Globus pallidus (tissue), 1 donor: ENCODE results near the gene ITIH1.

Source experiments
- DNase-seq: peaks from one replicate; pipeline ENCODE4 v3.0.0-alpha.2; 2015; ENCODE audit warnings: low spot score

Gene ITIH1

DNA sequence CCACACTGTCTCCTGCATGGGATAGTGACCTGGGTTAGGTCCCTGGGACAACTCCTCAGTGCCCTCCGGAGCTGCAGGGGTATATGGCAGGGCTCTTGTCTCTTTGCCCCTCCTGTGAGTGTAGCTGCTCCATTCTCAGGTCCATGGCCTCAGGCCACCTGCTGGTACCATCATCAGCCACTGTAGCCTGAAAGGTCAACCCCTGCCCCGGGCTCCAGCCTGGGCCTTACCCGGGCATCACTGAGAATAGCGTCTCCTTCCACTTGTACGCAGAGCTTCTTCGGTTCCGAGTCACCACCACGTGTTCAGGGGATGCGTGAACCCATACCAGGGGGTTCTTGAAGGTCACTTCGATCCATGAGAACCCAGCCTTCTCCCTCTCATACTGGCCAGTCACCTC lies 39.3 kb downstream of the ITIH1 start:
- DNase-seq: no peak

- no peak for DNase-seq
These were observed 39.8 kb downstream of the ITIH1 start for GRCh38 chr3:52817221-52817620.

GRCh38 chr3:52817860-52818259 lies 40.5 kb downstream of the ITIH1 start:
- no peak for DNase-seq

GRCh38 chr3:52819936-52820335 lies 42.5 kb downstream of the ITIH1 start:
- no peak for DNase-seq

GRCh38 chr3:52820736-52821135 lies 43.3 kb downstream of the ITIH1 start:
- no peak for DNase-seq

DNA sequence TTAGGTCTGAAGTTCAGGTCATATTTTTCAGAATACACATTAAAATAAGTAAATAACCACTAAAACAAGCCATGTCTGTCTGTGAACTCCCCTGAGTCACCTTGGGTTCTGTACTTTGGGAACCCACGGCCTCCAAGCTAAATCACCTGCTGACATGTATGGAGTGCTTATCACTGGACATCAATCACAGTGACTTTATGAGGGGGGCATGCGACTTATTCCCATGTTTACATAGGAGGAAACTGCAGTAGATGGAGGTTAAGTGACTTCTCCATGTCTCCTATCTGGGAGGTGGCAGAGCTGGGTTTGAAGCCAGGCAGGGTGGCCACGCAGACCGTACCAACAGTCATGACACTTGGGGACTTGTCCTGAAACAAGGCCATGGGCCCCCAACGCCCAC lies 45.0 kb downstream of the ITIH1 start:
- DNase-seq: no peak

DNA sequence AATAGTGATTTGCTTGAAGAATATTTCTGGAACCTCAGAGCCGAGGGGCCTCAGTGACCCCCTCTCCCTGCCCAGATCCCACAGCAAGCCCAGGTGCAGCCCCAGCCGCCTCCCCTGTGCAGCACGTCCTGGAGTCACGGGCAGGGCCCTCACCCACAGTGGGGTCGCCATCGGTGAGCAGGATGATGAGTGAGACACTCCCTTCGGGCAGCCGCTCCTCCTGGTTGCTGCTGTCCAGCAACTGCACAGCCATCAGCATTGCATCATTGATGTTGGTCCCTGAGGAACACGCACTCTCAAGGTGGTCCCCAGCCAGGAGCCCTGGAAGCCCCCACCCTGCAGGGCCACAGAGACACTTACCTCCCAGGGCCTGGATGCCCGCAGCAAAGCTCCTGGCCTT lies 46.6 kb downstream of the ITIH1 start:
- no peak for DNase-seq

DNA sequence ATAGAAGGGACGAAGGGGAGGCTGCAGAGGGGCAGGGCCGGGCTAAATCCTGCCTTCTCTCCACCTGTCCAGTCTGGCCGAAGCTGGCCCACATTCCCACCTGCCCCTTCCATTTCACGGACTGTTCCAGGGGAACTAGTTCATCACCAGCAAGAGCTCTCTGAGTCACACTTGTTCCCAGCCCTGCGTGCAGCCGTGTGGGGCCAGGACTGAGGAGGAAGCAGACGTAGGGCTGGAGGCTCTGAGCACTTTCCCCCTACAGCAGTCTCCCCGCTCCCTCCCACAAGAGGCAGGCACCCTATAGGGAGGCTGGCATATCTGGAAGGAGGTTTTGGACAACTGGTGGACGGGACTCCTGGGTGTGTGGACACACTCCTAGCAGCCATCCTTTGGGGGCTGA lies 50.0 kb downstream of the ITIH1 start:
- DNase-seq: no peak

DNA sequence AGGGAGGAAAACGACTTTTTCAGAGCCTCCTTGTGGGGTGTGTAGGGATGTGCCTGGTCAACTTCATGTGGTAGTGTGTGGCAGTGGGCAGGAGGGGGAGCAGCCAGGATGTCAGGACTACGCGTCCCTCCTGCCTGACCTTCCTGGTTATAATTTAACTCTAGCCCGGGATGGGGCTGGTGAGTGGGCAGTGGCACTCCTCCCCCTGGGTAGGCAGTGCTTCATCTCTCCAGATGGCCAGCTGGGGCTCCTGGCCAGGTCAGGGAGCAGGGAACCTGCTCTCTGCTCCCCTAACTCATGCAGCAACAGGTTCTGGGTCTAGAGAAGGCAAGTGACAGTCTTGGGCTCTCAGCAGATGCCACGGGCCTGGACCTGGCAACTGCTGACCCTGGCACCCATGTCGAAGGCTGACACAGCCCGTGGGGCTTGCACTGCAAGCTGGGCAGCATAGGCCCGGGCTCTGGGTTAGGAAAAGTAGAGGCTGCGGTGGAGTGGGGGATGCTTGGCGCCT lies 50.5 kb downstream of the ITIH1 start:
- DNase-seq: no peak

DNA sequence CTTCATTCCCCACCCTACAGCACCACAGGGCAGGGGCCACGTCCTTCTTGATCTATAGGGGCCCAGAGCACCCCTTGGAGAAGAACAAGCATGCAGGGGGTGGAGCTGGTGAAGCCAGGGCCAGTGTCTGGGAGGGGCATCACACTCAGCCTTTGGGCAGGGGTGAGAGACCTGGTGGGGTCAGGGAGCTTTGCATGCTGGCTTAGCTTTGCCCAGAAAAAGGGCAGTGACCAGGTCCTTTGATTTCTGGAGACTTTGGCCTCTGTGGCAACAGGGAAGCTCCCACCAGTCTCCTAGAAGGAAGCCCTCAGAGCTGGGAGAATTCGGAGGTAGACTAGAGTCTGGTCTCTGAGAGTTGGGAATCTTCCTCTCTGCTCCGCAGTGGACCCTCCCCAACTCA lies 52.1 kb downstream of the ITIH1 start:
- no peak for DNase-seq

GRCh38 chr3:52829906-52830463 lies 52.6 kb downstream of the ITIH1 start:
- DNase-seq: no peak

DNA sequence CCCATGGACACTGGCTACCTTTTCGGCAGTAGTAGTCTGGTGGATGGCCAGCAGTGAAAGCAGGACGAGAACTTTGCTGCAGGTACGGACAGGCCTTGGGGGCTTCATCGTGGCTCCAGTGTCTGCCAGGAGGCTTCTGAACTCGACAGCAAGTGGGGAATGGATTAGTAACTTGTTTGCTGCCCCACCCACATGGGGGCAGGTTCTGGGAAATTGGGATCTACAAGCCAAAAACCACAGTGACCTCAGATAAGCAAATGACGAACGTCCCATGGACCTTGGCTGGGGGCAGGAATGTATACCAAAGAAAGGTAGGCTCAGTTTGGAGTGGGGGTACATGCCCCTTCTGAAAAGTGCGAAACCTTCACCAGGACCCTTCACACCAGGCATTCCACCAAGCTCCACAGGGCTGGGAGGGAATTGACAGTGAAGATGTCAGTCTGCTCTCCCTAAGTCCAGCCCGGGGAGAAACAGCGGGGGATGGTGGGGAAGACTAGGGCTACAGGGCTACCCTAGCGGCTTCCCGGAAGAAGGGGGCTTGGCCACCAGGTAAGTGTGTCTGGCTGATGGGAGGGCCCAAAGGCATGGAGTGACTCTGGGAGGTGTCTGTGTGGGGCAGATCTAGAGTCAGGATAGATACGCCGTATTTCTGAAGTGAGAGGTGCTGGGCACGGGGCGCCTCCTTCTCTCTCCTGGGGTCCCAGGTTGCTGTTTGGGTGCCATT lies 53.3 kb downstream of the ITIH1 start, which contains the start of gene ITIH4:
Gene ITIH4 (minus strand): TSS at position 138 of the 724 bp plus-strand sequence. CDS start 30 bp downstream, at position 108.
- no peak for DNase-seq

DNA sequence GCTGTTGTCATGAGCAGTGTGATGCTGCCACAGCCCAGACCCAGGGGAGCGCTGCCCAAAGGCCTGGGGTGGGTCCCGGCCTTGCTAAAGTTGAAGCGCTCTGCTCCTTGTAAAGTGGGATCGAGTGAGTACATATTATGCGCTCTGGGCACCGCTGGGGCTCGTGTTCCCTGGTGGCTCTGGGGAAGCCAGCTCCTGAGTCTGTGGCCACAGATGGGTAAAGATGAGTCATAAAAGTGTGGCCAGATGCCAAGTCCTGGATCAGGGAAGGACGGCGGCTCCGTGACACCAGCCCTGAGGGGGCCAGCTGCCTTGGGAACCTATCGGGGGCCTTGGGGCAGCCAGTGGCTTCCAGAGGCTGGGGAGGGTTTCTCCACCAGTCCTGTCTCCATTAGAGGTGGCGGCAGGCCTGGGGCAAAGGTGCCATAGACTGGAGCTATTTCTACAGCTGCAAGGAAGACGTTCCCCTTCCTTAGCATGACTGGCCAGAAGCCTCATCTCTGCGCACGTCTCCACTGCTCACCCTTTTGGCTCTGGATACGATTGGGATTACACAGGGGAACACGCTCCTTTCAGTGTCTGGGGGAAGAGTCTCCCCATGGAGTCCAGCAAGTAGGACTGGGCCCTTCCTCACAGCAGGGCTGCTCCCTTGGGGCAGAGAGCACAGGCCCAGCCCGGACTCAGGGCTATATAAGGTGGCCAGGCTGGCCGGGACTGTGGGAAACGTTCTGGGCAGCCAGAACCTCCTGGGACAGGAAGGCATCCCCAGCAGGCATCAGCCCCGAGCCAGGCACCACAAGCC lies 54.3 kb downstream of the ITIH1 start:
- DNase-seq: no peak

GRCh38 chr3:52833202-52833601 lies 55.8 kb downstream of the ITIH1 start:
- no peak for DNase-seq

- no peak for DNase-seq
These were observed 57.6 kb downstream of the ITIH1 start, which contains the start of gene MUSTN1 for GRCh38 chr3:52834871-52835501. MUSTN1 (minus strand) TSS chr3:52835019; CDS start chr3:52834948, 71 bp downstream.

- DNase-seq: no peak
These were observed 58.5 kb downstream of the ITIH1 start for GRCh38 chr3:52835766-52836470.

- DNase-seq: no peak
These were observed 59.1 kb downstream of the ITIH1 start for GRCh38 chr3:52836471-52836845.

DNA sequence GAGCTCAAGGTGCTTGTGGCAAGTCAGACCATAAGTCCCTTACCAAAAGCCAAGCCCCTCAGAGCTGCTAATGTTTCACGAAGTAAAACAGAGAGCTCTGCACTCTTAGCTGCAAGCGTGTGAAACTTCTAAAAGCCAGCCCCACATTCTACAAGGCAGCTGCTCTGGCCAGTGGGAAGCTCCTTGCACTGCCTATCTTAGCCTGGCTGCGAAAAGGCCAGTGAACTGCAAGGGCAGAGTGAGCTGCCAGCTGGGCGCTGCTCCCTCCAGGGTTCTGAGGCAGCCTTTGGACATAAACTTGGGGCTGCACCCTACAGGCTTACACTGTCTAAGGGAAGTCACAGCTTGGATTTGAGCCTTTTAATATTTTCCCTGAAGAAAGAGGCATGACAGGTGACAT lies 59.6 kb downstream of the ITIH1 start:
- DNase-seq: no peak

GRCh38 chr3:52838561-52839267 lies 61.3 kb downstream of the ITIH1 start:
- DNase-seq: no peak

- no peak for DNase-seq
These were observed 61.8 kb downstream of the ITIH1 start for GRCh38 chr3:52839268-52839575.

GRCh38 chr3:52839892-52840545 lies 62.6 kb downstream of the ITIH1 start:
- DNase-seq: no peak
